Measurements from ENCODE around the gene DDX55. TPM values are rescaled to one million over a fixed set of nuclear protein-coding genes. Genes with fewer than 3 reads are reported as not detected.
"Not testable (repeated sequence)": the region's sequence is repeated elsewhere in the genome, so short reads cannot be mapped to it uniquely, and the experiment has no call there.

The DDX55 gene
- total RNA-seq, 1 experiment from 2014 or later: 19.5 TPM

- H3K4me3 ChIP-seq: no peak overlapping the region
- no peaks in the 10 kb centered on the region; the same call in 1 of the 2 replicates for H3K27me3 ChIP-seq (replicated peaks)
- H3K9me3 ChIP-seq (replicated peaks): no peaks in the 10 kb centered on the region
- no peak for DNase-seq (ENCODE audit: low read depth in 1 of 2, low spot score in 2 of 2)
- no peak overlapping the region for H3K27ac ChIP-seq
- no peaks in the 10 kb centered on the region for H3K4me1 ChIP-seq (replicated peaks)
- H3K36me3 ChIP-seq: peaks cover 74% of the 10 kb centered on the region
These were observed 6.2 kb upstream of the DDX55 start for GRCh38 chr12:123595729-123596128.

- H3K27me3 ChIP-seq (replicated peaks): no peaks in the 10 kb centered on the region; the same call in 1 of the 2 replicates
- H3K27ac ChIP-seq: no peak overlapping the region
- peaks cover 4% of the 10 kb centered on the region for H3K4me1 ChIP-seq (replicated peaks)
- H3K36me3 ChIP-seq: peaks cover 66% of the 10 kb centered on the region
- no peak for DNase-seq (ENCODE audit: low read depth in 1 of 2, low spot score in 2 of 2)
- H3K9me3 ChIP-seq (replicated peaks): no peaks in the 10 kb centered on the region
- no peak overlapping the region for H3K4me3 ChIP-seq
These were observed 4.8 kb upstream of the DDX55 start for GRCh38 chr12:123597100-123597499.

GRCh38 chr12:123598522-123598921 is 3.4 kb upstream of the DDX55 start:
- Histone ChIP-seq H3K4me3 (no peak overlapping the region), H3K9me3 (replicated peaks) (no peaks in the 10 kb centered on the region), H3K27me3 (replicated peaks) (no peaks in the 10 kb centered on the region; the same call in 1 of the 2 replicates), H3K27ac (no peak overlapping the region), H3K4me1 (replicated peaks) (peaks cover 11% of the 10 kb centered on the region), H3K36me3 (peaks cover 57% of the 10 kb centered on the region)
- DNase-seq (ENCODE audit: low read depth in 1 of 2, low spot score in 2 of 2): no peak

- H3K36me3 ChIP-seq: peaks cover 60% of the 10 kb centered on the region
- no peak for DNase-seq (ENCODE audit: low read depth in 1 of 2, low spot score in 2 of 2)
- no peak overlapping the region for H3K27ac ChIP-seq
These were observed 2.6 kb upstream of the DDX55 start for GRCh38 chr12:123599310-123599709.

GRCh38 chr12:123599721-123600120 is 2.2 kb upstream of the DDX55 start:
- no peaks in the 10 kb centered on the region for H3K9me3 ChIP-seq (replicated peaks)
- DNase-seq (ENCODE audit: low read depth in 1 of 2, low spot score in 2 of 2): no peak

More at GRCh38 chr12:123599310-123599709, 2.6 kb upstream of the DDX55 start:
- H3K4me1 ChIP-seq (replicated peaks): peaks cover 14% of the 10 kb centered on the region
- no peaks in the 10 kb centered on the region; the same call in 1 of the 2 replicates for H3K27me3 ChIP-seq (replicated peaks)
- no peaks in the 10 kb centered on the region for H3K9me3 ChIP-seq (replicated peaks)
- no peak overlapping the region for H3K4me3 ChIP-seq

GRCh38 chr12:123602651-123603195 is 824 bp downstream of the DDX55 start:
- no peak overlapping the region for H3K27ac ChIP-seq
- peaks cover 57% of the 10 kb centered on the region for H3K36me3 ChIP-seq
- H3K4me3 ChIP-seq: peak overlapping the region; percentile 85
- peaks cover 14% of the 10 kb centered on the region for H3K4me1 ChIP-seq (replicated peaks)
- DNase-seq (ENCODE audit: low read depth in 1 of 2, low spot score in 2 of 2): peak in 1 of 2 experiments; percentile 8
- no peaks in the 10 kb centered on the region for H3K9me3 ChIP-seq (replicated peaks)
- H3K27me3 ChIP-seq (replicated peaks): no peaks in the 10 kb centered on the region; the same call in 1 of the 2 replicates

More at GRCh38 chr12:123599721-123600120, 2.2 kb upstream of the DDX55 start:
- Histone ChIP-seq H3K4me1 (replicated peaks) (peaks cover 14% of the 10 kb centered on the region), H3K4me3 (no peak overlapping the region), H3K36me3 (peaks cover 61% of the 10 kb centered on the region), H3K27ac (no peak overlapping the region), H3K27me3 (replicated peaks) (no peaks in the 10 kb centered on the region; the same call in 1 of the 2 replicates)

- DNase-seq (ENCODE audit: low read depth in 1 of 2, low spot score in 2 of 2): not testable (repeated sequence)
These were observed 1.6 kb downstream of the DDX55 start for GRCh38 chr12:123603495-123603894.

GRCh38 chr12:123607756-123608155 is 5.9 kb downstream of the DDX55 start:
- no peak overlapping the region for H3K27ac ChIP-seq
- peaks cover 83% of the 10 kb centered on the region for H3K36me3 ChIP-seq
- H3K9me3 ChIP-seq (replicated peaks): no peaks in the 10 kb centered on the region
- no peaks in the 10 kb centered on the region for H3K27me3 ChIP-seq (replicated peaks)
- no peak overlapping the region for H3K4me3 ChIP-seq
- peaks cover 9% of the 10 kb centered on the region; the same call in 1 of the 2 replicates for H3K4me1 ChIP-seq (replicated peaks)
- no peak for DNase-seq (ENCODE audit: low read depth in 1 of 2, low spot score in 2 of 2)

More at GRCh38 chr12:123603495-123603894, 1.6 kb downstream of the DDX55 start:
- H3K27ac ChIP-seq; H3K4me3 ChIP-seq; H3K27me3 ChIP-seq (replicated peaks); H3K9me3 ChIP-seq (replicated peaks): not testable (repeated sequence)
- peaks cover 55% of the 10 kb centered on the region for H3K36me3 ChIP-seq
- H3K4me1 ChIP-seq (replicated peaks): peaks cover 14% of the 10 kb centered on the region

GRCh38 chr12:123608182-123608581 is 6.3 kb downstream of the DDX55 start:
- H3K9me3 ChIP-seq (replicated peaks): no peaks in the 10 kb centered on the region
- no peak for DNase-seq (ENCODE audit: low read depth in 1 of 2, low spot score in 2 of 2)
- H3K4me3 ChIP-seq: no peak overlapping the region
- peaks cover 87% of the 10 kb centered on the region for H3K36me3 ChIP-seq
- H3K27me3 ChIP-seq (replicated peaks): no peaks in the 10 kb centered on the region
- no peak overlapping the region for H3K27ac ChIP-seq
- H3K4me1 ChIP-seq (replicated peaks): peaks cover 5% of the 10 kb centered on the region; the same call in 1 of the 2 replicates

GRCh38 chr12:123614110-123614509 is 12.2 kb downstream of the DDX55 start:
- no peaks in the 10 kb centered on the region for H3K9me3 ChIP-seq (replicated peaks)
- H3K4me3 ChIP-seq: no peak overlapping the region
- no peaks in the 10 kb centered on the region for H3K4me1 ChIP-seq (replicated peaks)
- no peaks in the 10 kb centered on the region for H3K27me3 ChIP-seq (replicated peaks)
- no peak for DNase-seq (ENCODE audit: low read depth in 1 of 2, low spot score in 2 of 2)
- no peak overlapping the region for H3K27ac ChIP-seq
- peaks cover 86% of the 10 kb centered on the region for H3K36me3 ChIP-seq

- DNase-seq (ENCODE audit: low read depth in 1 of 2, low spot score in 2 of 2): peak in 1 of 2 experiments; percentile 6
- H3K27ac ChIP-seq: no peak overlapping the region
- H3K27me3 ChIP-seq (replicated peaks): no peaks in the 10 kb centered on the region
- H3K36me3 ChIP-seq: peaks cover 86% of the 10 kb centered on the region
- no peaks in the 10 kb centered on the region for H3K9me3 ChIP-seq (replicated peaks)
- H3K4me1 ChIP-seq (replicated peaks): no peaks in the 10 kb centered on the region
- no peak overlapping the region for H3K4me3 ChIP-seq
These were observed 12.6 kb downstream of the DDX55 start for GRCh38 chr12:123614531-123614930.

- Histone ChIP-seq H3K9me3 (replicated peaks) (no peaks in the 10 kb centered on the region), H3K27ac (no peak overlapping the region), H3K36me3 (peaks cover 85% of the 10 kb centered on the region)
These were observed 15.2 kb downstream of the DDX55 start for GRCh38 chr12:123617144-123617543.

GRCh38 chr12:123617580-123617979 is 15.7 kb downstream of the DDX55 start:
- Histone ChIP-seq H3K27ac (no peak overlapping the region), H3K36me3 (peaks cover 86% of the 10 kb centered on the region), H3K4me1 (replicated peaks) (no peaks in the 10 kb centered on the region), H3K4me3 (no peak overlapping the region), H3K27me3 (replicated peaks) (no peaks in the 10 kb centered on the region), H3K9me3 (replicated peaks) (no peaks in the 10 kb centered on the region)
- DNase-seq (ENCODE audit: low read depth in 1 of 2, low spot score in 2 of 2): no peak

More at GRCh38 chr12:123617144-123617543, 15.2 kb downstream of the DDX55 start:
- no peaks in the 10 kb centered on the region for H3K27me3 ChIP-seq (replicated peaks)
- no peak for DNase-seq (ENCODE audit: low read depth in 1 of 2, low spot score in 2 of 2)
- H3K4me3 ChIP-seq: no peak overlapping the region
- H3K4me1 ChIP-seq (replicated peaks): no peaks in the 10 kb centered on the region

GRCh38 chr12:123621101-123621500 is 19.2 kb downstream of the DDX55 start:
- H3K27me3 ChIP-seq (replicated peaks): no peaks in the 10 kb centered on the region
- no peaks in the 10 kb centered on the region for H3K9me3 ChIP-seq (replicated peaks)
- no peak overlapping the region for H3K27ac ChIP-seq
- peaks cover 86% of the 10 kb centered on the region for H3K36me3 ChIP-seq
- no peak overlapping the region for H3K4me3 ChIP-seq
- DNase-seq (ENCODE audit: low read depth in 1 of 2, low spot score in 2 of 2): no peak
- no peaks in the 10 kb centered on the region for H3K4me1 ChIP-seq (replicated peaks)

All from SJSA1 (cell line).